ENCODE measurements around the gene AQP4. TPM values are rescaled to one million over a fixed set of nuclear protein-coding genes. Genes with fewer than 3 reads are reported as not detected.

AQP4 gene, protein sequence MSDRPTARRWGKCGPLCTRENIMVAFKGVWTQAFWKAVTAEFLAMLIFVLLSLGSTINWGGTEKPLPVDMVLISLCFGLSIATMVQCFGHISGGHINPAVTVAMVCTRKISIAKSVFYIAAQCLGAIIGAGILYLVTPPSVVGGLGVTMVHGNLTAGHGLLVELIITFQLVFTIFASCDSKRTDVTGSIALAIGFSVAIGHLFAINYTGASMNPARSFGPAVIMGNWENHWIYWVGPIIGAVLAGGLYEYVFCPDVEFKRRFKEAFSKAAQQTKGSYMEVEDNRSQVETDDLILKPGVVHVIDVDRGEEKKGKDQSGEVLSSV
- not detected in 2 replicates for total RNA-seq

GRCh38 chr18:26865557-26865956, at the start of gene AQP4:
TSS of gene AQP4 (minus strand) at chr18:26865707. CDS start at chr18:26865689, 18 bp downstream.

